A673 (cell line): Measurements from ENCODE around the gene LRRC37B.
"Not testable (repeated sequence)": the region's sequence is repeated elsewhere in the genome, so short reads cannot be mapped to it uniquely, and the experiment has no call there.

Experiments
- CTCF ChIP-seq: fragments of 300-800, 200-600 bp; sonication (generic); conservative IDR thresholded peaks from 2 replicates; pipeline ENCODE4 v1.5.1; 2017; ENCODE audit warnings: low read depth, mild to moderate bottlenecking, antibody characterized with exemption, low read length, moderate library complexity, mixed read lengths
- EZH2 ChIP-seq: fragments of 200-600 bp; sonication (generic); IDR thresholded peaks from 2 replicates; pipeline ENCODE4 v1.6.1; 2017; ENCODE audit warnings: borderline replicate concordance, low read depth, mild to moderate bottlenecking, mixed read lengths, antibody characterized with exemption, low read length; ENCODE audit not compliant: poor library complexity, severe bottlenecking

- not testable (repeated sequence) for TF ChIP-seq CTCF, EZH2
Observed at GRCh38 chr17:32057460-32058105, 50.4 kb downstream of the LRRC37B start.
